Adrenal gland (tissue), 5 donors: Measurements from ENCODE around the gene BCAS3.

Experiments used
- CTCF ChIP-seq, 6 experiments: fragments of 450-650 bp in 4 of 6; fragments of 200-600 bp in 2 of 6; sonication (generic) in 1 of 6; IDR thresholded peaks; 1 replicate in 5 of 6; 2 replicates in 1 of 6; pipeline versions ENCODE4 v1.5.1 to v1.8.0; 2016 to 2021; ENCODE audit warnings: antibody characterized with exemption in 6 of 6, mild to moderate bottlenecking in 2 of 6, moderate library complexity in 1 of 6
- POLR2A ChIP-seq, 2 donors: fragments of 450-650 bp; IDR thresholded peaks; one replicate each; pipeline ENCODE4 v1.6.1; 2017; ENCODE audit warnings: antibody characterized with exemption in 2 of 2, mild to moderate bottlenecking in 2 of 2, moderate library complexity in 1 of 2
- donor health status: DM: no; HTN: no; CAD: no.

- no peak for TF ChIP-seq CTCF (IDR thresholded peaks at IDR 0.05)
- no peak for TF ChIP-seq POLR2A (IDR thresholded peaks at IDR 0.05)
Observed at GRCh38 chr17:61412860-61413660, 735.4 kb downstream of the BCAS3 start.
